Epithelial cell of esophagus (primary cell): ENCODE data around the gene RAP2C.
"Not testable (repeated sequence)": the region's sequence is repeated elsewhere in the genome, so short reads cannot be mapped to it uniquely, and the experiment has no call there.

Experiments used
- DNase-seq: peaks from one replicate; pipeline ENCODE4 v3.0.0; 2010; ENCODE audit warnings: low read depth
- H3K4me3 ChIP-seq: 2 replicates; pipeline ENCODE4 v1.5.1; 2011; ENCODE audit warnings: mild to moderate bottlenecking, low read length, control low read depth
- CTCF ChIP-seq: IDR thresholded peaks from 2 replicates; pipeline ENCODE4 v1.5.1; 2011; ENCODE audit warnings: low read depth, mild to moderate bottlenecking, low read length, control low read depth, inconsistent platforms; ENCODE audit not compliant: insufficient read depth; ENCODE audit errors: missing control alignments

RAP2C gene

GRCh38 chrX:132165651-132166050 is 53.6 kb downstream of the RAP2C start:
- peak; percentile 60 for DNase-seq
- no peak for TF ChIP-seq CTCF
- H3K4me3 ChIP-seq: no peak overlapping the region

- no peak for DNase-seq
- H3K4me3 ChIP-seq: no peak overlapping the region
- TF ChIP-seq CTCF: no peak
Observed at GRCh38 chrX:132165005-132165404, 54.2 kb downstream of the RAP2C start.

- DNase-seq, H3K4me3 ChIP-seq: not testable (repeated sequence)
Observed at GRCh38 chrX:132163094-132163493, 56.2 kb downstream of the RAP2C start.

- no peak overlapping the region for H3K4me3 ChIP-seq
- DNase-seq: no peak
- TF ChIP-seq CTCF: no peak
Observed at GRCh38 chrX:132153166-132153565, 66.1 kb downstream of the RAP2C start.
